ENCODE data around the gene OSGEPL1.
A peak's percentile ranks its signal among the peaks of the same experiment; 100 is the strongest.
"Not testable (repeated sequence)": the region's sequence is repeated elsewhere in the genome, so short reads cannot be mapped to it uniquely, and the experiment has no call there.

OSGEPL1 gene

DNA sequence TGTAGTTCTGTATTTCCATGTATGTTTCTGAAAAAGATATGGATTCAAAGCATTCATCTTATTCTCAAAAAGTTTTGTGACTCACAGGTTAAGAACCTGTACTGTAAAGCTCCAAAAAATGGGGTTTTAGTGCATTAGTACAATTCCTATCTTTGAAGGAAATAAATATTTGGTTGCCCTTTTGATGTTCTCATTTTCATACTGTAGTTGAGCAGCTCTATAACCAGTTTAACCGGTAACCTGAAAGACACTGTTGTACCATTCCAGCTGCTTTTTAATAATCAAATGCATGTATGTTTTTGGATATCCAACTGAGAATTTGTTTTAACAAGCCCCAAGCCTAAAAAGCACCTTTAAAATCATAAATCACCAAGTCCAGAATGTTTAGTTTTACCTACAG, 9.6 kb upstream of the OSGEPL1 start:
- H3K4me3 ChIP-seq (ENCODE audit: low read depth, low read length) = no peak overlapping the region
- TF ChIP-seq, protein P1, sequence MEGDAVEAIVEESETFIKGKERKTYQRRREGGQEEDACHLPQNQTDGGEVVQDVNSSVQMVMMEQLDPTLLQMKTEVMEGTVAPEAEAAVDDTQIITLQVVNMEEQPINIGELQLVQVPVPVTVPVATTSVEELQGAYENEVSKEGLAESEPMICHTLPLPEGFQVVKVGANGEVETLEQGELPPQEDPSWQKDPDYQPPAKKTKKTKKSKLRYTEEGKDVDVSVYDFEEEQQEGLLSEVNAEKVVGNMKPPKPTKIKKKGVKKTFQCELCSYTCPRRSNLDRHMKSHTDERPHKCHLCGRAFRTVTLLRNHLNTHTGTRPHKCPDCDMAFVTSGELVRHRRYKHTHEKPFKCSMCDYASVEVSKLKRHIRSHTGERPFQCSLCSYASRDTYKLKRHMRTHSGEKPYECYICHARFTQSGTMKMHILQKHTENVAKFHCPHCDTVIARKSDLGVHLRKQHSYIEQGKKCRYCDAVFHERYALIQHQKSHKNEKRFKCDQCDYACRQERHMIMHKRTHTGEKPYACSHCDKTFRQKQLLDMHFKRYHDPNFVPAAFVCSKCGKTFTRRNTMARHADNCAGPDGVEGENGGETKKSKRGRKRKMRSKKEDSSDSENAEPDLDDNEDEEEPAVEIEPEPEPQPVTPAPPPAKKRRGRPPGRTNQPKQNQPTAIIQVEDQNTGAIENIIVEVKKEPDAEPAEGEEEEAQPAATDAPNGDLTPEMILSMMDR (IDR thresholded peaks at IDR 0.05; ENCODE audit: low read depth, low read length) = no peak

DNA sequence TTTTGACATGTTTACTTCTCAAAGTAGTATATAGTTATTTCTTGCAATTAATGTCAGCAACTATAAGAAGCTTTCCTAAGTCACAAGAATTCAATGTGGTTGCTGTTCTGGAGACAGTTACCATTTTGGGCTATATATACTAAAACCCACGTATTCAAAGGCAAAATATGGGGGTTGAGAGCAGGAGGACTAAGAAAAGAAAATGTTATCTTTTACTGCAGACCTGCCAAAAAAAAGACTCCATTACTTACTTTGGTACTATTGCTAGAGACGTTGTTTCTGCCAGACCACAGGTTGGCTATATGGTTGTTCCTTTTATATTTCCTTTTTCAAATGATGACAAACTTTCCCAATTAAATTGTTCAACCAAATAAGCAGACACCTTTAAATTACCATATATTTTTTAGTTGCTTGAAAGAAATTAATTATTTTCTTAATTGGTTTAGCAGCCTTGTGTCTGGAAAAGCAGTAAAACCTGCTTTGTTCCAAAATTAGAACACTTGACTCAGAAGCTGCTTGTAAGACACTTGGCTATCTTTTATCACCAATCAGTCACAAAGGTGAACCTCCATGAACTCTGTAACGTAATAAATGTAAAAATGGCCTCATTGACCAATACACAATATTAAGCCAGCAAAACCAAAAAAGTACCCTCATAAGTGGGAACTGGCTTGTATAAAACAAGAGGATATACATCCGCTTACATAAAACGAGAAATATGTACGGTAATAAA, 8.2 kb upstream of the OSGEPL1 start:
- TF ChIP-seq, protein P1 (IDR thresholded peaks at IDR 0.05; ENCODE audit: low read depth, low read length) = no peak

DNA sequence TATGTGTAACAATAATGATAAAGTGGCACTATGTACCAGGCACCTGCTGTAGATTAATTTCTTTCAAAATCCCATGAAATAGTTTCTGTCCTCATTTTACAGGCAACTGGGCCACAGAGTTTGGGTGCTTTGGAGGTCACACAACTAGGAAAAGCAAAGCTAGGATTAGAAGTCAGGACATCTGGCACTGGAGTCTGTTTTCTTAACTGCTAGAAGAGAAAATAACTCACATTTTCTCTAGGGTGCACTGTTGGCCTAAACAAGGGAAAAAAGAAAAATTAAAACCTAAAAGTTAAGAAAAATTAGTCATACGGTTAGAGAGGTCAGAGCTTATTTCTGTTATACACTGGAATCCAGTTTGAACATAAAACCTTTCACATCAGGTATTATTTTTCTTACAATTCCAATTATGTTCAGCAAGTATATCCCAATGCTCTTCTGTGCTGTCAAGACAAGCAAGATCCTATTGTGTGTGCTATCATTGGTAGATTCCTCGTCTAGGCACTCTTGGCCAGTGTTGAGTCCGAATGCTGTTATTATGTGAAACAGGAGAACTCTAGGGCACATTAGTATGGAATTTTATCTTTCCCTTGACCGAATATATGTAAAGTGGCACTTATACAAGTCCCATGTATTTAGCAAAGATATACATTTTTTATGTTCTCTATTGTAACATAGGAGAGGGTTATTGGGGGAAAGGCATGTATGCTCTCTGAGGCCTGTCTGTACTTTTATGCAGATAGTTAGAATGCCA, 1.5 kb upstream of the OSGEPL1 start:
- TF ChIP-seq, protein P1 (IDR thresholded peaks at IDR 0.05; ENCODE audit: low read depth, low read length) = no peak
- H3K4me3 ChIP-seq (ENCODE audit: low read depth, low read length) = no peak overlapping the region

More for the DNA sequence above, 8.2 kb upstream of the OSGEPL1 start:
- H3K4me3 ChIP-seq (ENCODE audit: low read depth, low read length) = no peak overlapping the region

DNA sequence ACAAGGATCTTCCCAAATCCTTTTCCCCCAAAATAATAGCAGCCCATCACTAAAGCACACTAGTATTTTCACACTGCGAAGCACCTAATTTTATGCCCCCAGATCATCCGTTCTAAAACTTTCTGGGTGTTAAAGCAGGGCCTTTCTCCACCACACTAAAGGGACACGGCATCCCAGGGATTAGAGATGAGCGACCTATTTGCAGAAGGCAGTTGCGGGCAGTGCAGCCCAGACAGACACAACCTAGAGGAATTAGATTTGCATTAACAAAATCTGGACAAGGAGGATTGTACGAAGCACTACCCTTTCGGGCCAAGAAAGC, 402 bp downstream of the OSGEPL1 start:
- H3K4me3 ChIP-seq (ENCODE audit: low read depth, low read length) = peak overlapping the region; percentile 80
- TF ChIP-seq, protein P1 (IDR thresholded peaks at IDR 0.05; ENCODE audit: low read depth, low read length) = no peak

DNA sequence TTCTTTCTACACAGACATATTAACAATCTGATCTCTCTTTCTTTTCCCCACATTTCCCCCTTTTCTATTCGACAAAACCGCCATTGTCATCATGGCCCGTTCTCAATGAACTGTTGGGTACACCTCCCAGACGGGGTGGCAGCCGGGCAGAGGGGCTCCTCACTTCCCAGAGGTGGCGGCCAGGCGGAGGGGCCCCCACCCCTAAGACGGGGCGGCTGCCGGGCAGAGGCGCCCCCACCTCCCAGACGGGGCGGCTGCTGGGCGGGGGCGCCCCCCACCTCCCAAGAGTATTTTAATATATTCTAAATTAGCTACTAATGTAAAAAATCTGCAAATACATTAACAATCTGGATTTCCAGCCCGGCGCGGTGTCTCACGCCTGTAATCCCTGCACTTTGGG, 2.4 kb downstream of the OSGEPL1 start:
- H3K4me3 ChIP-seq (ENCODE audit: low read depth, low read length) = not testable (repeated sequence)

DNA sequence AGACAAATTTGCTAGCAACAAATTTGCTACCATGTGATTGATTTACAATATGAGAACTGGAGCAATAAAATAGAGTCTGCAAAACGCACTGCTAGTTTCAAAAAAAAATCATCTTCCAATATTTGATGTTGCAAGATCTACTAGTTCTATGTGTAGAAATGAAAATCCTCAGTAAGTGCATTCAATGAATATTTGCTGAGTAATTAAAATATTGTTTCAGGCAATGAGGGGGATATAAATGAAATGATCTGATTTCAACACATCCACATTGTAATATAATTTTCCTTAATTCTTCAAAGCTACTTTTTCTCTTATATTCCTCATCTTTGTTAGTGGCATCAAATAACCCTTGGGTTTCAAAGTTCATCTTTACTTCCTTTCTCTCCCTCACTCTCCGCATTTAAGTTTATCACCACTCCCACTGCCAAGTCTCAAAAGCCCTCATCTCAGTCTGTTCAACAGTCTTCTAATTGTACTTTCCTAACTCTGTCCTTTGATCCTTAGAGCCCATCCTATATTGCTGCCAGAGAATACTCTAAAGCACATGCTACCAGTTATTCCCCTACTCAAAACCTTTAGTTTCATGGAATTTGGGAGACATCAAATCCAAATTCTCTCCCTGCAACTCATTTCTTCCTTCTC, 6.2 kb downstream of the OSGEPL1 start:
- TF ChIP-seq, protein P1 (IDR thresholded peaks at IDR 0.05; ENCODE audit: low read depth, low read length) = no peak
- no peak overlapping the region for H3K4me3 ChIP-seq (ENCODE audit: low read depth, low read length)

DNA sequence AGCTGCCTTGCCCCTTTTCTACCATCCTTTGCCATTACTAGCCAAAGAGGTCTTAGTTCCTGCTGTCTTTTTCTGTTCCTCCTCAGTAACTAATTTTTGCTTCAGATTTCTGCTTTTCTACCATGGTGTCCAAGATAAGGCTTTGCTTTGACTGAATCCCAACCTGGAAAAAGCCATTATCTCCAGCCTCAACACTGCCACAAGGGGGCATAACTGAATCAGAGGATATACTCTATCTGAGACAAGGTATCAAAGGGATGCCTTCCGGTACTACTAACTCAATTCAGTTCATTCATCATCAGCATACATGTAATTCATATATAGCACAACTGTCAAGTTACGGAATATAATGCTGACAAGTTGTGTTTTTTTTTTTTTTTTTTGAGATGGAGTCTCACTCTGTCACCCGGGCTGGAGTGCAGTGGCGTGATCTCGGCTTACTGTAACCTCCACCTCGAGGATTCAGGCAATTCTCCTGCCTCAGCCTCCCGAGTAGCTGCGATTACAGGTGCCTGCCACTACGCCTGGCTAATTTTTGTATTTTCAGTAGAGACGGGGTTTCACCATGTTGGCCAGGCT, 11.4 kb downstream of the OSGEPL1 start:
- H3K4me3 ChIP-seq (ENCODE audit: low read depth, low read length) = no peak overlapping the region
- TF ChIP-seq, protein P1 (IDR thresholded peaks at IDR 0.05; ENCODE audit: low read depth, low read length) = peak; percentile 63
